ENCODE results near the gene RPL22.

RPL22 gene

DNA sequence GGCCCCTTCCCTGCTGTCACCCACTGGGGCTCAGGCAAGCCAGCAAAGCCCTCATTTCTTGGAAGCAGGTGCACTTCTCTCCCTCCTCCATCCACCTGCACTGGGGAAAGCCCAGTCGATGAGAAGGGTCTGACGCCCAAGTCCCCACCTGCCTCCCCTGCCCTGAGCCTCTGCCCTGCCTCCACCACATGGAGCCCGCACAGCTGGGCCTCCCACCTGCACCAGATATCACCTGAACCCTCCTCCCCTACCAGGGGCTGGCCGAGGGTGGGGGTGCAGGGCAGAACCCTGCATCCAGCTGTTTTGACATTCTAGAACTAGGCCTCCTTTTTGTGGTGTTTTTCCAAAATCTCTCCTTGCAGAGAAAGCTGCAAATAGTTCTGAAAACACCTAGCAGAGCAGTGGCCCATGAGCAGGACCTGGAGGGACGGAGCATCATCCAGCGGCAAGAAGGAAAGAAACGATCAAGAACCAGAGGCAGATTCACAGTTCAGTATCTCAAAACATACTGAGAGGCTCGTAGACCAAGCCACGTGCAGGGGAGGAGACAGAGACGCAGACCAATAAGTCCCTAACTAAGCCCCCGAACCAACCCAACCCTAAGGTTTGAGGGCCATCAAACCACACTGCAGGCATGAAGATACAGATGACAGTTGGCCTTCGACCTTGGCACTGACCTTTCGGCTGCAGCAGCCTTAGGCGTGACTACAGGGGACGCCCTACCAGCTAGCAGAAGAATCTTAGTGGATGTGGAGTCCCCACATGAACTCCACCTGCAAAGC is 36.0 kb downstream of the RPL22 start:
- Histone ChIP-seq H3K4me3 (ENCODE audit: low read depth in 1 of 2, low read length in 1 of 2) (no peak overlapping the region), H3K27me3 (peaks cover 42% of the 10 kb centered on the region), H3K36me3 (no peaks in the 10 kb centered on the region), H3K4me1 (ENCODE audit: control insufficient read depth in 1 of 2, insufficient read depth in 1 of 2, low read depth in 1 of 2, low read length in 1 of 2) (no peaks in the 10 kb centered on the region), H3K27ac (no peak overlapping the region), H3K9me3 (no peaks in the 10 kb centered on the region)
- TF ChIP-seq, protein P1, sequence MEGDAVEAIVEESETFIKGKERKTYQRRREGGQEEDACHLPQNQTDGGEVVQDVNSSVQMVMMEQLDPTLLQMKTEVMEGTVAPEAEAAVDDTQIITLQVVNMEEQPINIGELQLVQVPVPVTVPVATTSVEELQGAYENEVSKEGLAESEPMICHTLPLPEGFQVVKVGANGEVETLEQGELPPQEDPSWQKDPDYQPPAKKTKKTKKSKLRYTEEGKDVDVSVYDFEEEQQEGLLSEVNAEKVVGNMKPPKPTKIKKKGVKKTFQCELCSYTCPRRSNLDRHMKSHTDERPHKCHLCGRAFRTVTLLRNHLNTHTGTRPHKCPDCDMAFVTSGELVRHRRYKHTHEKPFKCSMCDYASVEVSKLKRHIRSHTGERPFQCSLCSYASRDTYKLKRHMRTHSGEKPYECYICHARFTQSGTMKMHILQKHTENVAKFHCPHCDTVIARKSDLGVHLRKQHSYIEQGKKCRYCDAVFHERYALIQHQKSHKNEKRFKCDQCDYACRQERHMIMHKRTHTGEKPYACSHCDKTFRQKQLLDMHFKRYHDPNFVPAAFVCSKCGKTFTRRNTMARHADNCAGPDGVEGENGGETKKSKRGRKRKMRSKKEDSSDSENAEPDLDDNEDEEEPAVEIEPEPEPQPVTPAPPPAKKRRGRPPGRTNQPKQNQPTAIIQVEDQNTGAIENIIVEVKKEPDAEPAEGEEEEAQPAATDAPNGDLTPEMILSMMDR (IDR thresholded peaks at IDR 0.05), result no peak

DNA sequence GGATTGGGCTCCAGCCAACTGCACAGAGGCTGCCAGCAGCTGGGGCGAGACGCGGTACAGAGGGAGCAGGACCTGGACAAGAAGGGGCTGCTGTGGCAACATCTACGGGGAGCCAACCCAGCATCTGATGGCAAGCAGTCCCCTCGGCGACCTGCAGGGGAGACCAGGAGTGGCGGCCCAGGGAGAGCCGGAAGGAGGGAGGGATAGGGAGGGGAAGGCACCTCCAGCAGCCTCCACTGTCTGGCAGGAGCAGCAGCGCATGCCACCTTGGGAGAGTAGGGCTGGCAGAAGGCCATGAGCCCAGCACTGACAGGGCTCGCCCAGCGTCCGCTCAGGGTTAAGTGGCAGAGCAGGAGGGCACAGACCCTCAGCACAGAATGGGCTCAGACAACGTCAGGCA is 36.6 kb downstream of the RPL22 start:
- H3K4me3 ChIP-seq (ENCODE audit: low read depth in 1 of 2, low read length in 1 of 2), result no peak overlapping the region
- H3K36me3 ChIP-seq, result no peaks in the 10 kb centered on the region
- H3K9me3 ChIP-seq, result no peaks in the 10 kb centered on the region
- H3K4me1 ChIP-seq (ENCODE audit: control insufficient read depth in 1 of 2, insufficient read depth in 1 of 2, low read depth in 1 of 2, low read length in 1 of 2), result no peaks in the 10 kb centered on the region
- peaks cover 37% of the 10 kb centered on the region for H3K27me3 ChIP-seq
- TF ChIP-seq, protein P1 (IDR thresholded peaks at IDR 0.05), result no peak
- H3K27ac ChIP-seq, result no peak overlapping the region

DNA sequence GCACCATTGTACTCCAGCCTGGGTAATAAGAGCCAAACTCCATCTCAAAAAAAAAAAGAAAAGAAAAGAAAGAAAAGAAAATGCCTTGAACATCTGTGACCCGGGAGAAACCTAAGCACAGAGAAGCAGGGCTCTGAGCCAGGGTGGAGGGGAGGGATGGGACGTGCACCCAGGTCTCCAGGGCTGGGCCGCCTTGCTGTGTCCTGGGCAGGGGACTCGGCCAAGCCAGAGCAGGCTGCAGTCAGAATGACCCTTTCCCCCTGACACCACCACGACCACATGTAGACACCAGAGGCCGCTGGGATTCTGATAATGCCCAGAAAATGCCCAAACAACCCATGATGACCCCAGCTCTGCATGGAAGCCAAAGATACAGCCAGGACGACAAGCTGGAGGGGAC is 37.1 kb downstream of the RPL22 start:
- TF ChIP-seq, protein P1 (IDR thresholded peaks at IDR 0.05), result no peak
- no peaks in the 10 kb centered on the region for H3K9me3 ChIP-seq
- no peak overlapping the region for H3K27ac ChIP-seq
- H3K4me3 ChIP-seq (ENCODE audit: low read depth in 1 of 2, low read length in 1 of 2), result no peak overlapping the region
- no peaks in the 10 kb centered on the region for H3K36me3 ChIP-seq
- peaks cover 33% of the 10 kb centered on the region for H3K27me3 ChIP-seq
- no peaks in the 10 kb centered on the region for H3K4me1 ChIP-seq (ENCODE audit: control insufficient read depth in 1 of 2, insufficient read depth in 1 of 2, low read depth in 1 of 2, low read length in 1 of 2)

DNA sequence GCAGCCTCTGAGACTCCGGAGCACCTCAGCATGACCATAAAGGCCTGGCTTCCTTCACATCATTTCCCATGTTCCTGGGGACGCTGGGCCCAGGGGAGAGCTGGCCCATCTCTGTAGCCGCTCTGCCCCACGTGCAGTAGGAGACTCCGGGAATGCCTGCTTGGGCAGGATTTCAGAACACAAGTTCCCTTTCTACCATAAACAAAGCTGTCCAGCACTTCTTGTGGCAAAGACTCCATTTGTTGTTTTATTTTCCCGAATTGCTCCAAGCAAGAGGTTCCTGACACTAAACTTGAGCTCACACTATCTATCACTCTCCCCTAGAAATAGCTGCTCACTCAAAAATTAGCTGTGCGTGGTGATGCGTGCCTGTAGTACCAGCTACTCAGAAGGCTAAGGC is 41.2 kb downstream of the RPL22 start:
- TF ChIP-seq, protein P1 (IDR thresholded peaks at IDR 0.05), result no peak
- H3K27me3 ChIP-seq, result peaks cover 30% of the 10 kb centered on the region
- no peak overlapping the region for H3K27ac ChIP-seq

DNA sequence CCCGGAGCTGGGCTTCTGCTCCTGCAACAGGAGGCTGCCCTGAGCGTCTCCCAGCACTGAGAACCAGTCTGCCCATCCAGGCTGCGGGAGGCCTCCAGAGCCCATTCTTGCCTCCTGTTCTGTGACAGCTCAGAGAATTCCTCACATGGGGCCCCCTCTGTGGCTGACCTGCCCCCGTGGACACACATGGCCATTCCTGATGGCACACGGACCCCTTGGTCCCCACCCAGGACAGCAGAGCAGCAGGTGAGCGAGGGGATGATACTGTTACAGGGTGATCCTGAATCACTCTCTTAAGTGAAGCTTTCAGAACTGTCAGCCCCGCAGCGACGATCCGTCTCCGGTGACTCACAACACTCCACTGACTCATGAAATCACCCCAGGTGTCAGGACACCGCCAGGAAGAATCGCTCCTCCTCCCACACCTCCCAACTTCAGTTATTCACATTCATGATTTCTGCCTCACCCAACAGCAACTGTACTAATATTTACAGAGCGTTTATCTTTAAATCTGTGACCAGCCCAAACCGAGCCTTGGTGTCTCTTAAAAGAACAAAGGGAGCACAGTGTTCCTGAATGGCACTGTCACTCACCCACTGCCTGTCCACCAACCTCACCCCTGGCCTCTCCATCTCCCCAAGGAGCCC is 41.7 kb downstream of the RPL22 start:
- TF ChIP-seq, protein P1 (IDR thresholded peaks at IDR 0.05), result no peak
- Histone ChIP-seq H3K9me3 (no peaks in the 10 kb centered on the region), H3K36me3 (no peaks in the 10 kb centered on the region), H3K27ac (no peak overlapping the region), H3K4me3 (ENCODE audit: low read depth in 1 of 2, low read length in 1 of 2) (no peak overlapping the region), H3K4me1 (ENCODE audit: control insufficient read depth in 1 of 2, insufficient read depth in 1 of 2, low read depth in 1 of 2, low read length in 1 of 2) (no peaks in the 10 kb centered on the region), H3K27me3 (peaks cover 24% of the 10 kb centered on the region)

More for the DNA sequence above, 41.2 kb downstream of the RPL22 start:
- Histone ChIP-seq H3K36me3 (no peaks in the 10 kb centered on the region), H3K9me3 (no peaks in the 10 kb centered on the region), H3K4me1 (ENCODE audit: control insufficient read depth in 1 of 2, insufficient read depth in 1 of 2, low read depth in 1 of 2, low read length in 1 of 2) (no peaks in the 10 kb centered on the region), H3K4me3 (ENCODE audit: low read depth in 1 of 2, low read length in 1 of 2) (no peak overlapping the region)
